Activated naive CD4-positive, alpha-beta T cell treated with anti-CD3 and anti-CD28 coated beads, Interleukin-2, amount 10 ng/mL, durations not matched to agents 7 days and 5 days (primary cell): ENCODE data around the gene INPP5A.
"Not testable (repeated sequence)": the region's sequence is repeated elsewhere in the genome, so short reads cannot be mapped to it uniquely, and the experiment has no call there.

ENCODE experiments used
- CTCF ChIA-PET: fragments of 350-600 bp; sonication (Branson Sonifier 250); formaldehyde crosslinking; loops from one replicate; lab custom pipeline; 2021; ENCODE audit warnings: antibody characterized with exemption; lab: Charles Lee
- DNase-seq: peaks from one replicate; pipeline ENCODE4 v3.0.0-alpha.2; 2020
- H3K27ac Mint-ChIP-seq: one replicate; pipeline ENCODE4 v1.8.0; 2021; ENCODE audit warnings: mild to moderate bottlenecking, moderate library complexity, mixed read lengths
- H3K27me3 Mint-ChIP-seq: one replicate; pipeline ENCODE4 v1.8.0; 2021; ENCODE audit warnings: mild to moderate bottlenecking, mixed read lengths
- H3K36me3 Mint-ChIP-seq: one replicate; pipeline ENCODE4 v1.8.0; 2021; ENCODE audit warnings: mixed read lengths
- H3K4me1 Mint-ChIP-seq: one replicate; pipeline ENCODE4 v1.8.0; 2021; ENCODE audit warnings: mixed read lengths
- H3K4me3 Mint-ChIP-seq: one replicate; pipeline ENCODE4 v1.8.0; 2021; ENCODE audit warnings: mild to moderate bottlenecking, moderate library complexity, mixed read lengths
- H3K9me3 Mint-ChIP-seq: one replicate; pipeline ENCODE4 v1.8.0; 2021; ENCODE audit warnings: mixed read lengths

Gene INPP5A, protein sequence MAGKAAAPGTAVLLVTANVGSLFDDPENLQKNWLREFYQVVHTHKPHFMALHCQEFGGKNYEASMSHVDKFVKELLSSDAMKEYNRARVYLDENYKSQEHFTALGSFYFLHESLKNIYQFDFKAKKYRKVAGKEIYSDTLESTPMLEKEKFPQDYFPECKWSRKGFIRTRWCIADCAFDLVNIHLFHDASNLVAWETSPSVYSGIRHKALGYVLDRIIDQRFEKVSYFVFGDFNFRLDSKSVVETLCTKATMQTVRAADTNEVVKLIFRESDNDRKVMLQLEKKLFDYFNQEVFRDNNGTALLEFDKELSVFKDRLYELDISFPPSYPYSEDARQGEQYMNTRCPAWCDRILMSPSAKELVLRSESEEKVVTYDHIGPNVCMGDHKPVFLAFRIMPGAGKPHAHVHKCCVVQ

GRCh38 chr10:132537684-132538001 is at the start of gene INPP5A:
Gene INPP5A, plus strand, starts transcription at chr10:132537787. Its CDS starts 310 bp downstream, at chr10:132538097.
- H3K9me3 Mint-ChIP-seq, result no peaks in the 10 kb centered on the region
- H3K27ac Mint-ChIP-seq, result peak within 1 kb of the TSS; percentile 93
- H3K36me3 Mint-ChIP-seq, result peaks cover 10% of the 10 kb centered on the region
- no peak for DNase-seq
- CTCF ChIA-PET, result no interaction called here
- H3K27me3 Mint-ChIP-seq, result peaks cover 17% of the 10 kb centered on the region
- H3K4me1 Mint-ChIP-seq, result peaks cover 56% of the 10 kb centered on the region
- H3K4me3 Mint-ChIP-seq, result peak within 1 kb of the TSS; percentile 87

GRCh38 chr10:132488231-132488821 is 49.3 kb upstream of the INPP5A start:
- no peak overlapping the region for H3K4me3 Mint-ChIP-seq
- no peak overlapping the region for H3K27ac Mint-ChIP-seq
- H3K36me3 Mint-ChIP-seq, result no peaks in the 10 kb centered on the region
- peaks cover 5% of the 10 kb centered on the region for H3K9me3 Mint-ChIP-seq
- H3K27me3 Mint-ChIP-seq, result peaks cover 6% of the 10 kb centered on the region
- H3K4me1 Mint-ChIP-seq, result no peaks in the 10 kb centered on the region
- no peak for DNase-seq
- CTCF ChIA-PET, result no interaction called here

DNA sequence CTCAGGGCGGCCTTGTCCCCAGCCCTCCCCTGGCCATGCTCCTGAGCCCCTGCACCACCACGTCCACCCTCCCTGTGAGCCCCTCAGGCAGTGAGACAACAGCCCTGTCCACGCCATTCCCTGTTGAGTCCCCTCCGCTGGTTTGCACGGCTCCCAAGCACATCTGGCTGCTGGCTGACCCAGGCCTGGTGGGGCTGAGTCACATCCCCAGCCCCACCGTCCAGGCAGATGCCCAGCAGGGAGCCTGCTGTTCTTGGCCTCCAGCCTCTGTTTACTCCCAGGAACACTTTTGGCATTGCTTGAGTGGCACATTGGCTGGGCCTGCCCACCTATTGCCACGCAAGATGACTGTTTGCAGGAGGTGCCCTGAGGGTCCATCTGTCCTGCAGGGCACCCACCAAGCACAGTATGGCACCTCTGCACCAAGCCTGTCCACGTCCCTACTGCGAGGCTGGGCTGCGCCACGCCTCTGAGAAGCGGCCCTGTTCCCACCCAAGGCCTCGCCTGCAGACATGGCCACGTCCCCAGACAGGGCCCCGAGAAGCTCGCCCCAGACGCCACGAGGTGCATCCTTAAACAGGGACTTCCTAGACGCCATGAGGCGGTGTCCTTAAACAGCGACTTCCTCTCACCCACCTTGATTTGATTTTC is 48.4 kb upstream of the INPP5A start:
- DNase-seq, result no peak
- Mint-ChIP-seq H3K9me3 (peaks cover 5% of the 10 kb centered on the region), H3K27me3 (peaks cover 7% of the 10 kb centered on the region), H3K4me1 (no peaks in the 10 kb centered on the region), H3K4me3 (no peak overlapping the region), H3K36me3 (no peaks in the 10 kb centered on the region), H3K27ac (no peak overlapping the region)
- CTCF ChIA-PET, result no interaction called here

DNA sequence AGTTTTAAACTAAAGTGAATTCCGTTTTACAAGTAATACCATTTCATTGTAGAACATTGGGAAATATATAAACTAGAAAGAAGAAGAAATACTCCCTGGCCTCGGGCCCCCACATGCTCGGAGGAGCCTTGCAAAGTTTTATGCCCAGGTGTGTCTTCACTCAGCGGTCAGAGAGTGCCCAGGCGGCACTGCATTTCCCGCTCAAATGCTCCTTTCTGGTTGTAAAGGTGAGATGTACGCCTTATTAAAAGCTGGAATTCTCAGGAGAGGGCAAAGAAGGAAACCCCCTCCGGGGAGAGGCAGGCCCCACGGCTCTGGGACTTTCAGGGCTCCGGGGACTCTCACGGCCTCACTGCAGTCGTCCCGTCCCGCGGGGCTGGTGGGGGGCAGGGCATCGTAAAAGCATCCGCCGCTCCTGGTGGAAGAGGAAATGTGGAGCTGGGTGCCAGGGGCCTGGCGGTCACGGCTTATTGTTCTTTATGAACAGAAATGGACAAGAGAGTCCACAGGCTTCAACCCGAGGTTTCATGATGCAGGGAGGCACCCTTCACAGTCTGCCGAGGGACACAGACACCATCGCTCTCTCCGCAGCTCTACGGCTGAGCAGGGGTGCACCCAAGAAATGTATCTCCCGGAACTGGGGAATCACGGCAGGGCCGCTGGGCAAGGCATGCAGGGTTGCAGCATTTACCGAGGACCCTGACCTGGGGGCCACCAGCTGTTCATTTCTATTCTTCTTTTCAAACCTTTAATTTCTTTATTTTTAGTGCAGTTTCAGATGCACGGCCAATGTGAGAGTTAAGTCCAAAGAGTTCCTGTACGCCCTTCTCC is 47.7 kb upstream of the INPP5A start:
- Mint-ChIP-seq H3K4me3 (no peak overlapping the region), H3K4me1 (no peaks in the 10 kb centered on the region), H3K27ac (no peak overlapping the region), H3K36me3 (no peaks in the 10 kb centered on the region), H3K27me3 (peaks cover 7% of the 10 kb centered on the region), H3K9me3 (peaks cover 5% of the 10 kb centered on the region)
- CTCF ChIA-PET, result no interaction called here
- no peak for DNase-seq

- CTCF ChIA-PET, H3K27ac Mint-ChIP-seq, H3K4me1 Mint-ChIP-seq, DNase-seq, H3K36me3 Mint-ChIP-seq, H3K9me3 Mint-ChIP-seq, H3K27me3 Mint-ChIP-seq, H3K4me3 Mint-ChIP-seq: not testable (repeated sequence)
Measured at GRCh38 chr10:132491534-132491933, 46.1 kb upstream of the INPP5A start.

DNA sequence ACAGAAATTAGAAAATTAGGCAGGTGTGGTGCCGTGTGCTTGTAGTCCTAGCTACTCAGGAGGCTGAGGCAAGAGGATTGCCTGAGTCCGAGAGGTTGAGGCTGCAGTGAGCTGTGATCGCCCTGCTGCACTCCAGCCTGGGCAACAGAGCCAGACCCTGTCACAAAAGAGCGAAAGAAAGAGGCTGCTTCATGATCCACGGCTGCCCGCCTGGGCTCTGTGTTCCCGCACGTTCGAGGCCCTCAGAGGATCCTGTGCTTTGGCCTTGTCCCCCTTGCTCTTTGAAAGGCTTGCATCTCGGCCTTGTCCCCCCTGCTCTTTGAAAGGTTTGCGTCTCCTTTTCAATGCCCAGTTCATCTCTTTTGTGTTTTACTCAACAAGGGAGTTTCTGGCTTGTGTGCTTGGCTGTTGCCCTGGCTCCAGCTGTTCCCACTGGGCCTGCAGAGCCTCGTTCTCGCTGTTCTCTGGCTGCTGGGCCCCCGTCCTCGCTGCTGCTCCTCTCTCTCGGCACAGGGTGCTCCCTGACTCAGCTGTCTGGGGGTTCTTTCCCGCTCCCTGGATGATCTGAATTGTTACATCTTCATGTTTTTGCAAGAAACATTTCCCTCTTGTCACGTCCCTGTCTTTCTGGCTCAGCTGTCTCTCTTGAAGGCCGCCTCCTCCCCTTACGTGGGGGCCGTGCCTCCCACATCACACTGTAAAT is 45.1 kb upstream of the INPP5A start:
- H3K9me3 Mint-ChIP-seq, result peaks cover 5% of the 10 kb centered on the region
- peaks cover 10% of the 10 kb centered on the region for H3K27me3 Mint-ChIP-seq
- DNase-seq, result no peak
- no peak overlapping the region for H3K4me3 Mint-ChIP-seq
- no peaks in the 10 kb centered on the region for H3K36me3 Mint-ChIP-seq
- CTCF ChIA-PET, result no interaction called here
- no peaks in the 10 kb centered on the region for H3K4me1 Mint-ChIP-seq
- no peak overlapping the region for H3K27ac Mint-ChIP-seq

- H3K4me1 Mint-ChIP-seq, result no peaks in the 10 kb centered on the region
- peaks cover 5% of the 10 kb centered on the region for H3K9me3 Mint-ChIP-seq
- peaks cover 10% of the 10 kb centered on the region for H3K27me3 Mint-ChIP-seq
- no peak overlapping the region for H3K27ac Mint-ChIP-seq
- no peaks in the 10 kb centered on the region for H3K36me3 Mint-ChIP-seq
- no peak overlapping the region for H3K4me3 Mint-ChIP-seq
- CTCF ChIA-PET, result no interaction called here
- DNase-seq, result no peak
Measured at GRCh38 chr10:132493246-132493755, 44.3 kb upstream of the INPP5A start.

DNA sequence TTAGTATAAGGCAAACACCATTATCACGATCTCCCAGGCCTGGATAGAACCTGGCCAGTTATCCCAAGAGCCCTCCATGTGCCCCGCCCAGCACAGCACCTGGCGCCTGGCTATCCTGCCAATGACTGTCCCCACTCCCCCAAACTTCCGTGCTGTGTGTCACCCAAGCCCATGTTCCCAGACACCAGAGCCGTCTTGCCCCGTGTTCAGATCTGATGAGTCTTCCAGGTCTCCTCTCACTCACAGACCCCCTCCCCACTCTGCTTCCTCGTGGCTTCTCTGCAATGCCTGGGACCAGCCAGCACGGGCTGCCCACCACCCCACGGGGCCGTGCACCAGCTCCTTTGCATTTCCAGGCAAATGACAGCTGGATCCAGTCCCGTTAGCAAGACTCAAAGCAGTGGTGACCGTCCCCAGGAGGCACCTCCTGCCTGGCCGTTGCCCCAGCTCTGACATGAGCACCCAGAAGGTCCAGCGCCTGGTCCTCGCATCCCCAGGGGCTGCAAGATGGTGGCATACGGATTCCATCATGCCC is 43.8 kb upstream of the INPP5A start:
- Mint-ChIP-seq H3K36me3 (no peaks in the 10 kb centered on the region), H3K4me3 (no peak overlapping the region), H3K9me3 (peaks cover 5% of the 10 kb centered on the region), H3K27ac (no peak overlapping the region), H3K27me3 (peaks cover 10% of the 10 kb centered on the region), H3K4me1 (no peaks in the 10 kb centered on the region)
- DNase-seq, result no peak
- CTCF ChIA-PET, result no interaction called here

DNA sequence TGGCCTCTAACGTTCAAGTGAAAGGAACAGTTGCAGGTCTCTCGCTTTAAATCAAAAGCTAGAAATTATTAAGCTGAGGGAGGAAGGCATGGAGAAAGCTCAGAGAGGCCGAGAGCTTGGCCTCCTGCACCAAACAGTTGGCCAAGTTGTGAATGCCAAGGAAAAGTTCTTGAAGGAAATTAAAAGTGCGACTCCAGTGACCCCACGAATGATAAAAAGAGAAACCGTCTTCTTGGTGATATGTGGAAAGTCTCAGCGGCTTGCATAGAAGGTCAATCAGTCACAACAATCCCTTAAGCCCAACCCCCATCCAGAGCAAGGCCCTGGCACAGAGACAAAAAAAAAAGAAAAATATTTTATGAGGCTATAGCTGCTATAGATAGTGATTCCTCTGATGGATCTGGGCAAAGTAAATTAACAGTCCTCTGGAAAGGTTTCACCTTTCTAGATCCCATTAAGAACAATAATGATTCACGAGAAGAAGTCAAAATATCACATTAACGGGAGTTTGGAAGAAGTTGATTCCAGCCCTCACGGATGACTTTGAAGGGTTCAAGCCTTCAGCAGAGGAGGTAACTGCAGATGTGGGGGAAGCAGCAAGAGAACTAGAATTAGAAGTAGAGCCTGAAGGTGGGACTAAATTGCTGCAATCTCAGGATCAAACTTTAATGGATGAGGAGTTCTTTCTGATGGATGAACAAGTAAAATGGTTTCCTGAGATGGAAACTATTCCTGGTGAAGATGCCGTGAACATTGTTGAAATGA is 42.5 kb upstream of the INPP5A start:
- Mint-ChIP-seq H3K27ac (no peak overlapping the region), H3K36me3 (no peaks in the 10 kb centered on the region), H3K4me3 (no peak overlapping the region), H3K9me3 (peaks cover 5% of the 10 kb centered on the region), H3K4me1 (no peaks in the 10 kb centered on the region), H3K27me3 (peaks cover 10% of the 10 kb centered on the region)
- DNase-seq, result no peak
- CTCF ChIA-PET, result no interaction called here

DNA sequence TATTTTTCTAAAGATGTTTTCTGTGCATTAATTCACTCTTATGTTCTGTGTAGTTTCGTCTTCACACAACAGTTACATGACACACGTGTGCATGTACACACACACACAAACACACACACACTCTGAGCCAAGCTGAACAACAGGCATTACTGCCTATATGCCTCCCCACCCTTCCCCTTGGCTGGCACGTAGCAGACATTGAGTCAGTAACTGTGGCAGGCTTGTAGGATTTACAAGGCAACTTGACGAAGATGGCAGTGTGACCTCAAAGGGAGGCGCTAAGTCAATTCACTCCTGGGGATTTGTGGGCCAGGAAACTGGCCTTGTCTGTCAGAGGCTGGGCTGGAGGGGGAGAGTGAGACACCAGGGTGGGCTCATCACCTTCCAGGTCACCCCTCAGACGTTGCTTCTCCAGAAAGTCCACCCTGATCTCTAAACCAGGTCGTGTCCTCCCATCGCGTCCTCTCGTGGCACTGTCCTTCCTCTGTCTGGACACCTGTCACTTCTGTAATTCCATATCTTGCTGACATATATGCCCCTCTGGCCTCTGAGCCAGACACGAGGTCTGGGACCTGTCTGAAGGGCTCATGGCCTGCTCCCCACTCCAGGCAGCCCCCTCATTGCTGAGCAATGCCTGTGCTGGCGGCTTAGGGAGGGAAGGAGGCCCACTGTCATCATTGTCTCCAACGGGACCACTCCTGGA is 41.1 kb upstream of the INPP5A start:
- CTCF ChIA-PET, result no interaction called here
- no peaks in the 10 kb centered on the region for H3K9me3 Mint-ChIP-seq
- H3K4me3 Mint-ChIP-seq, result no peak overlapping the region
- no peak overlapping the region for H3K27ac Mint-ChIP-seq
- H3K36me3 Mint-ChIP-seq, result no peaks in the 10 kb centered on the region
- H3K4me1 Mint-ChIP-seq, result no peaks in the 10 kb centered on the region
- H3K27me3 Mint-ChIP-seq, result peaks cover 14% of the 10 kb centered on the region
- DNase-seq, result no peak

GRCh38 chr10:132497063-132497680 is 40.4 kb upstream of the INPP5A start:
- Mint-ChIP-seq H3K27me3 (peaks cover 14% of the 10 kb centered on the region), H3K27ac (no peak overlapping the region), H3K4me3 (no peak overlapping the region), H3K36me3 (no peaks in the 10 kb centered on the region), H3K9me3 (no peaks in the 10 kb centered on the region), H3K4me1 (no peaks in the 10 kb centered on the region)
- CTCF ChIA-PET, result no interaction called here
- no peak for DNase-seq

DNA sequence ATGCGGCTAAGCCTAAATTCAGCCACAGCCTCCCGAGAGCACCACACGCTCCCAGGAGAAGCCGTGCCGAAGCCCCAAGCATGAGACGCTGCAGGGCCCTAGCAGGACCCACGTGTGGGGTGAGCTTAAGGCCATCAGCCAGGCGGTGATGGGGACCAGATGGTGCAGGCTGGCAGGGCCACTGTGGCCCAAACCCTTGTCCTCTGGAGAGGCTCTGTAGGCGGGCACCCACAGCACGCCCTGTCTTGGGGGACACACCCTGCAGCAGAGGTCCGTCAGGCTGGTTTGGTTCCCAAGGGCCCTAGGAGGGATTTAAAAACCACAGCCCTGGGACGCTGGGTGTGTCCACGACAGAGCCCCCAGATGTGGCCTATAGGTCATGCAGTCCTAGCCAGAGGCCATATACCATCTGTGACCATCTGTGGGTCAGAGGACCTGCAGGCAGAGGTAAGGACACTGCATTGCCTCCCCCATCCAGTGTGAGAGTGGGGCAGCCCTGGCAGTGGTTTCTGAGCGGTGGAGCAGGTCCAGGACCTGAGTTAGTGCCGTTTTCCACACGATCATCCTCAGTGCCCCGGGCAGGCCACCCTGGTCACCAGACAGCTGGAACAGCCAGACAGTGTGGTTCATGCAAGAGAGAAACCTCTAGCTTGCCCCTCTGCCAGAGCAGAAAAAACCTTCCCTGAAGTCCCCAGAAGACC is 39.6 kb upstream of the INPP5A start:
- Mint-ChIP-seq H3K27me3 (peaks cover 12% of the 10 kb centered on the region), H3K4me1 (no peaks in the 10 kb centered on the region), H3K36me3 (no peaks in the 10 kb centered on the region), H3K9me3 (no peaks in the 10 kb centered on the region), H3K27ac (no peak overlapping the region), H3K4me3 (no peak overlapping the region)
- CTCF ChIA-PET, result no interaction called here
- no peak for DNase-seq
